Keratinocyte (primary cell): ENCODE data around the gene GNG13. TPM values are rescaled to one million over a fixed set of nuclear protein-coding genes. Genes with fewer than 3 reads are reported as not detected.

ENCODE experiments used
- DNase-seq: peaks from one replicate; pipeline ENCODE4 v3.0.0-alpha.2; 2011; ENCODE audit warnings: low read depth, missing footprints, low spot score
- FAIRE-seq: peaks from 2 replicates; lab custom pipeline; 2011; peaks lifted over from hg19 to GRCh38; lab: Jason Lieb, UNC
- H2AFZ ChIP-seq: 2 replicates; pipeline ENCODE4 v1.6.0; 2012; ENCODE audit warnings: low read length, control low read depth, inconsistent platforms; ENCODE audit not compliant: control insufficient read depth
- H3K27ac ChIP-seq: 2 replicates; pipeline ENCODE4 v1.5.1; 2011; ENCODE audit warnings: low read length; ENCODE audit not compliant: control insufficient read depth, insufficient read depth
- H3K27me3 ChIP-seq: 3 replicates; pipeline ENCODE4 v1.6.0; 2011; ENCODE audit warnings: low read length; ENCODE audit not compliant: control insufficient read depth, insufficient read depth; ENCODE audit errors: extremely low read depth
- H3K36me3 ChIP-seq, 2 experiments: 2 replicates in 1 of 2; 3 replicates in 1 of 2; pipeline ENCODE4 v1.5.1; 2011; ENCODE audit warnings: low read length in 2 of 2, mild to moderate bottlenecking in 1 of 2; ENCODE audit not compliant: control insufficient read depth in 2 of 2, insufficient read depth in 2 of 2; ENCODE audit errors: extremely low read depth in 1 of 2
- H3K4me1 ChIP-seq: 3 replicates; pipeline ENCODE4 v1.5.1; 2011; ENCODE audit warnings: low read length; ENCODE audit not compliant: control insufficient read depth, insufficient read depth; ENCODE audit errors: extremely low read depth
- H3K4me2 ChIP-seq: 3 replicates; pipeline ENCODE4 v1.6.0; 2011; ENCODE audit warnings: low read depth, low read length; ENCODE audit not compliant: control insufficient read depth, insufficient read depth; ENCODE audit errors: extremely low read depth
- H3K4me3 ChIP-seq, 3 experiments: fragments of 200-600 bp in 1 of 3; sonication (generic) in 1 of 3; 2 replicates in 2 of 3; 3 replicates in 1 of 3; pipeline ENCODE4 v1.5.1; 2011 to 2016; ENCODE audit warnings: low read length in 3 of 3, mild to moderate bottlenecking in 3 of 3, control low read depth in 2 of 3, inconsistent platforms in 1 of 3, low read depth in 1 of 3, mixed read lengths in 1 of 3, mixed run types in 1 of 3, moderate library complexity in 1 of 3; ENCODE audit not compliant: control insufficient read depth in 2 of 3, insufficient read depth in 2 of 3; ENCODE audit errors: extremely low read depth in 1 of 3
- H3K79me2 ChIP-seq: 2 replicates; pipeline ENCODE4 v1.6.0; 2012; ENCODE audit warnings: low read length; ENCODE audit not compliant: control insufficient read depth, insufficient read depth
- H3K9ac ChIP-seq: 3 replicates; pipeline ENCODE4 v1.6.0; 2011; ENCODE audit warnings: low read length; ENCODE audit not compliant: control insufficient read depth, insufficient read depth; ENCODE audit errors: extremely low read depth
- H3K9me1 ChIP-seq: 3 replicates; pipeline ENCODE4 v1.6.0; 2011; ENCODE audit warnings: low read length; ENCODE audit not compliant: control insufficient read depth, insufficient read depth; ENCODE audit errors: extremely low read depth
- H3K9me3 ChIP-seq: 2 replicates; pipeline ENCODE4 v1.5.1; 2012; ENCODE audit warnings: low read depth, low read length; ENCODE audit not compliant: control insufficient read depth
- H4K20me1 ChIP-seq: 3 replicates; pipeline ENCODE4 v1.6.0; 2011; ENCODE audit warnings: low read length; ENCODE audit not compliant: control insufficient read depth, insufficient read depth; ENCODE audit errors: extremely low read depth
- EZH2 ChIP-seq: IDR thresholded peaks from one replicate; pipeline ENCODE4 v1.6.1; 2012; ENCODE audit warnings: inconsistent platforms, mild to moderate bottlenecking, low read length, moderate library complexity
- dilution Hi-C: fragments of 300-500 bp; cut with MboI; formaldehyde crosslinking; loops from one replicate; pipeline ENCODE4 v1.7.0; 2020; ENCODE audit warnings: low sequenced_read_pairs; ENCODE audit not compliant: extremely low pct_ligation_motif_present
- polyA plus RNA-seq, 5 experiments: library from polyadenylated mRNA; depleted of rRNA in 3 of 5; stranded (reverse) in 3 of 5; stranded (forward) in 1 of 5; unstranded in 1 of 5; fragments of >200 nt; gene quantifications; 1 replicate in 1 of 5; 2 replicates in 3 of 5; 3 replicates in 1 of 5; pipeline versions ENCODE4 v1.2.1 to v1.2.3, GENCODE V29; 2011 to 2012; ENCODE audit warnings: missing spikeins in 2 of 5, low read depth in 1 of 5, low replicate concordance in 1 of 5
- TF ChIP-seq, protein P1 (sequence below), 3 experiments: IDR thresholded peaks in 1 of 3; conservative IDR thresholded peaks in 1 of 3; optimal IDR thresholded peaks in 1 of 3; 2 replicates in 2 of 3; 3 replicates in 1 of 3; pipeline versions ENCODE3 to v1.5.1; 2011; ENCODE audit warnings: low read length in 3 of 3, mild to moderate bottlenecking in 3 of 3, moderate library complexity in 2 of 3, control low read depth in 1 of 3, inconsistent platforms in 1 of 3; ENCODE audit not compliant: insufficient read depth in 2 of 3; ENCODE audit errors: extremely low read depth in 1 of 3

The GNG13 gene
- polyA plus RNA-seq, 1 donor (not counting 4 experiments of a cell fraction or from before 2014, with no cell fraction given): not detected

DNA sequence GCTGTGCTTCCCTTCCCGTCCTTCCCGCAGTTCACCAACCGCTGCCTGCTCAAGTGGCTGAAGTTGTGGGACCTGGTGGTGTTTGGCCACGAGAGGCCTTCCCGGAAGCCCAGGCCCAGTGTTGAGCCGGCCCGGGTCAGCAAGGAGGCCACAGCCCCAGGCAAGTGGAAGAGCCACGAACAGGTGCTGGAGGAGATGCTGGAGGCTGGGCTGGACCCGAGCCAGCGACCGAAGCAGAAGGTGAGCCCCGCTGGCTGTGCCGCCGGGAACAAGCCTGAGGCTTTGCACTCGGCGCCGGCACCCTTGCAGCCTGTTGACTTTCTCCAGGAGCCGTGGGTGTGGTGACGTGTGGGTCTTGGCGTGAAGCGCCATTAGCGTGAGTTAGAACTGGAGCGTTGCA, 9.4 kb downstream of the GNG13 start:
- dilution Hi-C loops: no loop called here

DNA sequence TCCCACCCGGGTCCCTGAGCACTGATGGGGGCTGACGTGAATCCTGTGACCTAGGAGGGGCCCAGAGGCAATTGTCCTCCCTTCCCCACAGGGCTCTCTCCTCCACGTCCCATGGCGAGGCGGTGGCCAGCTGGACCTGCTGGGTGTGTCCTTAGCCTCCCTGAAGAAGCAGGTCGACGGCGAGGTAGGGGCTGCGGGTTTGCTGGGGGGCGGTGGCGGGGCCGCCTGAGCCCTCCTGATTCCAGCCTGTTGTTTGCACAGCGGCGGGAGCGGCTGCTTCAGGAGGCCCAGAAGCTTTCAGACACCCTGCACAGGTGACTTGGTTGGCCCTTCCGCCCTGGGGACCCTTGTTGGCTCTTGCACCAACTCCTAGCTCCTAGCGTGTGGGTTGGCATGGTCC, 10.4 kb downstream of the GNG13 start:
- no peak overlapping the region for H3K27ac ChIP-seq
- no peak overlapping the region for H3K4me2 ChIP-seq
- no peak overlapping the region for H2AFZ ChIP-seq
- H3K4me3 ChIP-seq: no peak overlapping the region
- dilution Hi-C loops: no loop called here
- TF ChIP-seq, protein P1, sequence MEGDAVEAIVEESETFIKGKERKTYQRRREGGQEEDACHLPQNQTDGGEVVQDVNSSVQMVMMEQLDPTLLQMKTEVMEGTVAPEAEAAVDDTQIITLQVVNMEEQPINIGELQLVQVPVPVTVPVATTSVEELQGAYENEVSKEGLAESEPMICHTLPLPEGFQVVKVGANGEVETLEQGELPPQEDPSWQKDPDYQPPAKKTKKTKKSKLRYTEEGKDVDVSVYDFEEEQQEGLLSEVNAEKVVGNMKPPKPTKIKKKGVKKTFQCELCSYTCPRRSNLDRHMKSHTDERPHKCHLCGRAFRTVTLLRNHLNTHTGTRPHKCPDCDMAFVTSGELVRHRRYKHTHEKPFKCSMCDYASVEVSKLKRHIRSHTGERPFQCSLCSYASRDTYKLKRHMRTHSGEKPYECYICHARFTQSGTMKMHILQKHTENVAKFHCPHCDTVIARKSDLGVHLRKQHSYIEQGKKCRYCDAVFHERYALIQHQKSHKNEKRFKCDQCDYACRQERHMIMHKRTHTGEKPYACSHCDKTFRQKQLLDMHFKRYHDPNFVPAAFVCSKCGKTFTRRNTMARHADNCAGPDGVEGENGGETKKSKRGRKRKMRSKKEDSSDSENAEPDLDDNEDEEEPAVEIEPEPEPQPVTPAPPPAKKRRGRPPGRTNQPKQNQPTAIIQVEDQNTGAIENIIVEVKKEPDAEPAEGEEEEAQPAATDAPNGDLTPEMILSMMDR (optimal IDR thresholded peaks at IDR 0.05 in 1 of 3, IDR thresholded peaks at IDR 0.05 in 1 of 3, conservative IDR thresholded peaks at IDR 0.05 in 1 of 3; ENCODE audit: extremely low read depth in 1 of 3, insufficient read depth in 2 of 3, low read length in 3 of 3): no peak
- no peak for TF ChIP-seq EZH2
- peaks cover 14% of the 10 kb centered on the region for H3K4me1 ChIP-seq
- H3K9me1 ChIP-seq: no peaks in the 10 kb centered on the region
- no peak for FAIRE-seq
- H3K79me2 ChIP-seq: peaks cover 27% of the 10 kb centered on the region
- H3K9ac ChIP-seq: no peak overlapping the region
- H3K27me3 ChIP-seq: no peaks in the 10 kb centered on the region
- no peak for DNase-seq
- no peaks in the 10 kb centered on the region for H3K9me3 ChIP-seq
- peaks cover 3% of the 10 kb centered on the region for H4K20me1 ChIP-seq
- H3K36me3 ChIP-seq: peaks cover 5 to 12% of the 10 kb centered on the region in 2 experiments

More for the DNA sequence above, 9.4 kb downstream of the GNG13 start:
- Histone ChIP-seq H3K79me2 (peaks cover 27% of the 10 kb centered on the region), H3K27ac (no peak overlapping the region), H3K9me1 (no peaks in the 10 kb centered on the region), H3K36me3 (peaks cover 4 to 7% of the 10 kb centered on the region in 2 experiments), H3K9ac (no peak overlapping the region), H4K20me1 (no peaks in the 10 kb centered on the region), H2AFZ (no peak overlapping the region), H3K4me1 (peaks cover 14% of the 10 kb centered on the region), H3K27me3 (no peaks in the 10 kb centered on the region), H3K4me2 (no peak overlapping the region), H3K9me3 (no peaks in the 10 kb centered on the region), H3K4me3 (no peak overlapping the region)
- FAIRE-seq (no peak), DNase-seq (no peak)
- no peak for TF ChIP-seq EZH2
- TF ChIP-seq, protein P1 (optimal IDR thresholded peaks at IDR 0.05 in 1 of 3, IDR thresholded peaks at IDR 0.05 in 1 of 3, conservative IDR thresholded peaks at IDR 0.05 in 1 of 3; ENCODE audit: extremely low read depth in 1 of 3, insufficient read depth in 2 of 3, low read length in 3 of 3): no peak
